Adrenal gland (tissue), 12 donors: ENCODE results near the gene NELFA. TPM values are rescaled to one million over a fixed set of nuclear protein-coding genes. Genes with fewer than 3 reads are reported as not detected.

ENCODE experiments used
- DNase-seq, 7 donors: peaks; one replicate each; pipeline ENCODE4 v3.0.0-alpha.2; 2019 to 2020
- H3K27ac ChIP-seq, 5 donors: fragments of 200-600 bp; sonication (generic) in 4 of 5; 1 replicate in 3 of 5; 2 replicates in 2 of 5; pipeline versions ENCODE4 v1.5.1 to v1.8.0; 2016 to 2020; ENCODE audit warnings: mild to moderate bottlenecking in 1 of 5
- H3K27me3 ChIP-seq: fragments of 200-600 bp; 2 replicates; pipeline ENCODE4 v1.8.0; 2021
- H3K36me3 ChIP-seq, 2 donors: fragments of 200-600 bp; replicated peaks in 1 of 2; 1 replicate in 1 of 2; 2 replicates in 1 of 2; pipeline versions ENCODE4 v1.5.1 to v1.8.0; 2018 to 2022
- H3K4me1 ChIP-seq, 2 donors: fragments of 200-600 bp; replicated peaks in 1 of 2; 1 replicate in 1 of 2; 2 replicates in 1 of 2; pipeline versions ENCODE4 v1.5.1 to v1.8.0; 2018 to 2021
- H3K4me3 ChIP-seq, 4 donors: fragments of 200-600 bp; sonication (generic) in 3 of 4; one replicate each; pipeline ENCODE4 v1.5.1; 2016 to 2018
- H3K9me3 ChIP-seq, 3 donors: fragments of 200-600 bp; sonication (generic) in 1 of 3; replicated peaks in 1 of 3; 1 replicate in 2 of 3; 2 replicates in 1 of 3; pipeline versions ENCODE4 v1.5.1 to v1.8.0; 2016 to 2021
- POLR2A ChIP-seq, 2 donors: fragments of 450-650 bp; IDR thresholded peaks; one replicate each; pipeline ENCODE4 v1.6.1; 2017; ENCODE audit warnings: antibody characterized with exemption in 2 of 2, mild to moderate bottlenecking in 2 of 2, moderate library complexity in 1 of 2
- WGBS, 4 donors: extraction: QIAGEN DNeasy Blood & Tissue Kit in 2 of 4; methylation state at CpG; one replicate each; pipeline versions ENCODE4 v1.1.5 to v1.1.7; 2013 to 2017; 5-methylcytosine and 5-hydroxymethylcytosine counted together
- intact Hi-C, 2 donors: fragments of 100-400 bp; cut with DNase I; formaldehyde crosslinking; loops; one replicate each; pipeline versions ENCODE4 v1.14.1 to v1.15.0; 2022 to 2023
- polyA plus RNA-seq, 3 donors: library from polyadenylated mRNA; stranded (reverse); fragments of 200-250 nt in 2 of 3; fragments of 350-450 nt in 1 of 3; fragmentation: Illumina TruSeq in 1 of 3; extraction: RNeasy Lipid Tissue Mini Kit (QIAGEN cat#74804) in 1 of 3; gene quantifications; one replicate each; pipeline ENCODE4 v1.2.3, GENCODE V29; 2013 to 2014
- total RNA-seq, 9 donors: library from RNA; depleted of rRNA in 4 of 9; stranded (reverse); fragments of >200 nt in 4 of 9; fragments of 120-200 nt in 1 of 9; fragmentation: NEBNext Ultra II Directional in 1 of 9; extraction: Animal tissue kit (Norgen Biotek cat#: 25700) in 1 of 9; gene quantifications; one replicate each; pipeline versions ENCODE4 v1.1.0 to v1.2.4, GENCODE V29; 2013 to 2023
- TF ChIP-seq, protein P1 (sequence below), 6 experiments: fragments of 450-650 bp in 4 of 6; fragments of 200-600 bp in 2 of 6; sonication (generic) in 1 of 6; IDR thresholded peaks; 1 replicate in 5 of 6; 2 replicates in 1 of 6; pipeline versions ENCODE4 v1.5.1 to v1.8.0; 2016 to 2021; ENCODE audit warnings: antibody characterized with exemption in 6 of 6, mild to moderate bottlenecking in 2 of 6, moderate library complexity in 1 of 6
- donor health status: healthy with polysubstance abuse.
- donor health status: Bipolar disorder and iron deficiency.
- donor health status: DM: yes; HTN: yes; CAD: no.
- donor health status: DM: no; HTN: no; CAD: no.
- donor health status: DM: no; HTN: no; CAD: no.
- donor health status: DM: yes; HTN: yes; CAD: no.

The NELFA gene
- total and polyA plus RNA-seq, 12 donors: 8.5 to 55.2 (median 25.6) TPM

DNA sequence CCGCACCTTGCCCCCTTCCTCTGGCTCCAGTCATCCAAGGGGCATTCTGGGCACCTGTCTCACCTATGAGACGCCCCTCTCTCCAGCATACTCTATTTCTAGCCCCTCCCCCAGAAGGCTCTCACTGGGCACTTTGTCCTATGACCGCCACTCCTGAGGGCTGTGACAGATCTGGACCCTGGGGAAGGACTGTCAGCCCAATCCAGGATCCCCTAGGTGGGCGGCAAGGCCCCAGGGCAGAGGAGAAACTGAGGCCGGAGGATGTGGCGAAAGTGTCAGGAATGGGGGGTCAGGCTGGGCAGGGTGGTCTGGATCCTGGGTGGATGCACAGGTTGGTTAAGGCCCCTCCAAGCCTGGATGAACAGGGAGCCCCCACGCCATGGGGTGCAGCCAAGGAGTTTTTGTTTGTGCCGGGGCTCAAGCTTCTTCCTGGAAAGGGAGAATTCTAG lies 34.2 kb upstream of the NELFA start:
- DNase-seq: peak in 1 of 7 donors; percentile 44
- intact Hi-C loops: no loop called here
- Histone ChIP-seq H3K4me1 (peaks cover 6 to 20% of the 10 kb centered on the region in 2 donors), H3K4me3 (no peak overlapping the region), H3K9me3 (no peaks in the 10 kb centered on the region), H3K27ac (no peak overlapping the region), H3K27me3 (peaks cover 15% of the 10 kb centered on the region), H3K36me3 (no peaks in the 10 kb centered on the region)
- no peak for TF ChIP-seq POLR2A (IDR thresholded peaks at IDR 0.05)
- TF ChIP-seq, protein P1, sequence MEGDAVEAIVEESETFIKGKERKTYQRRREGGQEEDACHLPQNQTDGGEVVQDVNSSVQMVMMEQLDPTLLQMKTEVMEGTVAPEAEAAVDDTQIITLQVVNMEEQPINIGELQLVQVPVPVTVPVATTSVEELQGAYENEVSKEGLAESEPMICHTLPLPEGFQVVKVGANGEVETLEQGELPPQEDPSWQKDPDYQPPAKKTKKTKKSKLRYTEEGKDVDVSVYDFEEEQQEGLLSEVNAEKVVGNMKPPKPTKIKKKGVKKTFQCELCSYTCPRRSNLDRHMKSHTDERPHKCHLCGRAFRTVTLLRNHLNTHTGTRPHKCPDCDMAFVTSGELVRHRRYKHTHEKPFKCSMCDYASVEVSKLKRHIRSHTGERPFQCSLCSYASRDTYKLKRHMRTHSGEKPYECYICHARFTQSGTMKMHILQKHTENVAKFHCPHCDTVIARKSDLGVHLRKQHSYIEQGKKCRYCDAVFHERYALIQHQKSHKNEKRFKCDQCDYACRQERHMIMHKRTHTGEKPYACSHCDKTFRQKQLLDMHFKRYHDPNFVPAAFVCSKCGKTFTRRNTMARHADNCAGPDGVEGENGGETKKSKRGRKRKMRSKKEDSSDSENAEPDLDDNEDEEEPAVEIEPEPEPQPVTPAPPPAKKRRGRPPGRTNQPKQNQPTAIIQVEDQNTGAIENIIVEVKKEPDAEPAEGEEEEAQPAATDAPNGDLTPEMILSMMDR (IDR thresholded peaks at IDR 0.05): no peak
- 90 to 96% (median 93%) methylated on average over 5 to 8 of the region's 8 CpGs for WGBS, 4 donors

DNA sequence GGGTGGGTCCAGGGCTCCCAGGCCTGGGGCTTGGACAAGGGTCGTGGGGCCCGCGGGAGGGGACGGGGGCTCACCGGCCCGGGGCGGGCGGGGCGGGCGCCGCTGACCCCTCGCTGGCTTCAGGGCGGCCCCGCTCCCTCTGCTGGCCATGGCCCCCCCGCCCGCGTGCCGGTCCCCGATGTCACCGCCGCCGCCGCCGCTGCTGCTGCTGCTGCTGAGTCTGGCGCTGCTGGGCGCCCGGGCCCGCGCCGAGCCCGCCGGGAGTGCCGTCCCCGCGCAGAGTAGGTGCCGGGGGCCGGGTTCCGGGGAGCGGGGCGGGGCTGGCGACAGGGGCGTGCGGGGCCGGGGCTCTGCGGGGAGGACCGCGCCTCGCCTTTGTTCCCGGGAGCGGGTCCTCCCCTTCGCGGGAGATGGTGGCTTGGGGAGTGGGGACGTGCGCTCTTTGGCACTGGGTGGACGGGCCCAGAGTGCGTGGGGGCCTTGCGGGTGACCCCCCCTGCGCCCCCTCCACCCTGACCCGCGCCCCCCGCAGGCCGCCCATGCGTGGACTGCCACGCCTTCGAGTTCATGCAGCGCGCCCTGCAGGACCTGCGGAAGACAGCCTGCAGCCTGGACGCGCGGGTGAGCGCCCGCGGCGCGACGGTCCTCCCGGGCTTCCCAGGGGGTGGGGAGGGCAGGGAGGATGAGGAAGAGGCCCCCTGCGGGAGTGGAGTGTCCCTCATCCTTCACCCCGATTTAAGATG lies 33.6 kb upstream of the NELFA start:
- Histone ChIP-seq H3K27ac (peak overlapping the region in 2 of 5 donors; percentile 16 to 22), H3K4me3 (peak overlapping the region in 2 of 4 donors; percentile 52 to 98), H3K4me1 (peaks cover 6 to 20% of the 10 kb centered on the region in 2 donors), H3K36me3 (no peaks in the 10 kb centered on the region), H3K27me3 (peaks cover 11% of the 10 kb centered on the region), H3K9me3 (no peaks in the 10 kb centered on the region)
- peak in 4 of 7 donors; percentile 32 to 53 (median 46) for DNase-seq
- intact Hi-C loops: no loop called here
- TF ChIP-seq, protein P1 (IDR thresholded peaks at IDR 0.05): peak in 1 of 6 experiments; percentile 10
- no peak for TF ChIP-seq POLR2A (IDR thresholded peaks at IDR 0.05)
- WGBS, 4 donors: 2 to 71% (median 21%) methylated on average over 1 to 74 of the region's 80 CpGs

DNA sequence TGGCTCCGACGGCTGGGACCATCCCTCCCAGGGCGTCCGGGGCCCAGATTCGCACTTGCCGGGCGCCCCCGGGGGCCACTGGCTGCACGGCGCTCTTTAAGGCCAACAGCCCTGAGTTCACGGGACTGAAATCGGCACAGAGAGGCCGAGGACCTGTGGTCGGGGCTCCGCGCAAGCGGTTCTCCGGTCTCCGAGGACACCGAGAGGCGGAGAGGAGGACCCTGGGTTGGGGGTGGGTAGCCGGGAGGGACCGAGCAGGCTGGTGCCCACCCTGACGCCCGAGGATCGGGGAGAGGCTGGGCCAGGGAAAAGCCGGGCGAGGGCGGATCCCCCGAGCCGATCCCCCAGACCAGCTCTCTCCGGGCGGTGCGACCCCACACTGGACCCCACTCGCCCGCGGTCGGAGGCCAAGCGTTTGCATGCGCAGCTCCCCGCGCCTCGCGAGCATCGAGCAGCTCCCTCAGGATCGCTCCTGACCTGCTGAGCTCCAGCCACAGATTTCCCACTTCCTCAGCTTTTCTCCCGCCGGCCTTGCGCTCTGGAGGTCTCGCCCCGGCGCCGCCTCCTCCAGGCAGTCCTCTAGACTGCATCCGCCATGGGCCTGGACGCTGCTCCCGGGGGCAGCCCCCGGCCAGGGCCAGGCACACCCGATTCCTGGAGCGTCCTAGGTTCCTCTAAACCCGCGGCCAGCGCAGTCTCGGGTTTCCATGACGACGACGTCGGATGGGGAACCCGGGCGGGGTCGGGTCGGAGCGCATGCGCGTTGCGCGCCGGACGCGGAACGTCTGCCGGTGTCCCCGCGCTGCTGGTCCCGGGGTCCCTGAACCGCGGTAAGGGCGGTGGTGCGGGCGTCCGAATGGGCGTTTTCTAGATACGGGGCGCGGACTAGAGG lies 32.7 kb upstream of the NELFA start:
- DNase-seq: peak; percentile 74 to 87 (median 84)
- Histone ChIP-seq H3K27ac (peak overlapping the region in 2 of 5 donors; percentile 16 to 22), H3K9me3 (no peaks in the 10 kb centered on the region), H3K4me3 (peak overlapping the region in 3 of 4 donors; percentile 30 to 98 (median 52)), H3K4me1 (peaks cover 6 to 20% of the 10 kb centered on the region in 2 donors), H3K36me3 (no peaks in the 10 kb centered on the region), H3K27me3 (peaks cover 7% of the 10 kb centered on the region)
- TF ChIP-seq, protein P1 (IDR thresholded peaks at IDR 0.05): no peak
- TF ChIP-seq POLR2A (IDR thresholded peaks at IDR 0.05): peak in 1 of 2 donors; percentile 15
- intact Hi-C loops: no loop called here
- 0 to 10% (median 1%) methylated on average over 2 to 94 of the region's 94 CpGs for WGBS, 4 donors
